Loucy (cell line): Measurements from ENCODE around the gene ACADVL.

Source experiments
- CTCF ChIP-seq: fragments of 200-600 bp; sonication (generic); conservative IDR thresholded peaks from 2 replicates; pipeline ENCODE4 v1.5.1; 2014; ENCODE audit warnings: mild to moderate bottlenecking, antibody characterized with exemption, low read length
- EZH2phosphoT487 ChIP-seq: fragments of 200-600 bp; IDR thresholded peaks from 2 replicates; pipeline ENCODE4 v1.6.1; 2018; ENCODE audit warnings: antibody characterized with exemption, mild to moderate bottlenecking, moderate library complexity, borderline replicate concordance

- TF ChIP-seq CTCF, result no peak
- no peak for TF ChIP-seq EZH2phosphoT487
Measured at GRCh38 chr17:7233701-7234082, 14.0 kb downstream of the ACADVL start.
